GM10847 (cell line): Measurements from ENCODE around the gene UTRN.

Experiments
- POLR2A ChIP-seq: IDR thresholded peaks from 2 replicates; pipeline ENCODE4 v1.6.1; 2011; ENCODE audit not compliant: insufficient read length; ENCODE audit errors: extremely low read depth

Gene UTRN

DNA sequence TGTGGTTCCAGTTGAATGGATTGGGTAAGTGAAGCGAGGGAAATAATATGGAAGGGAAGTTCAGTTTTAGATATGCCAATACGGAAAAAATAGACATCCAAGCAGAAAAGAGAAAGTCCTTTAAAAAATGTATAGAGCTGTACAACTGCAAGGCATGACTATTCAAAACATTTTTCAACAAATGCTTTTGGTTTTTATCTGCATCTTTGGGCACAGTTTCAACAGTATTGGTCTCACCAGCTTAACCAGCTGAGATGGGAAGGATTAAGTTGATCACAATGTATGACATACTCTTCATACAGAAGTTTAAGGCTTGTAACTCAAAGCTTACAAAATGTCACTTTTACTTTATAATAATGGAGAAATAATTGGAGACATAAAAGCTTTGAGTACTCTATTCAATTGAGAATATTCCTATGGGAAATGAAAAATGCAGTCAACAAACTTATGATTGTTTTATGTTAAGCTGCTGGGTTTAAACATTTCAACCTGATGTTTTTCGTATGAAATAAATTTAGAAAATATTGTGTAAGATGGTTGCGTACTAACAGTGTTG lies 16.3 kb upstream of the UTRN start:
- no peak for TF ChIP-seq POLR2A

DNA sequence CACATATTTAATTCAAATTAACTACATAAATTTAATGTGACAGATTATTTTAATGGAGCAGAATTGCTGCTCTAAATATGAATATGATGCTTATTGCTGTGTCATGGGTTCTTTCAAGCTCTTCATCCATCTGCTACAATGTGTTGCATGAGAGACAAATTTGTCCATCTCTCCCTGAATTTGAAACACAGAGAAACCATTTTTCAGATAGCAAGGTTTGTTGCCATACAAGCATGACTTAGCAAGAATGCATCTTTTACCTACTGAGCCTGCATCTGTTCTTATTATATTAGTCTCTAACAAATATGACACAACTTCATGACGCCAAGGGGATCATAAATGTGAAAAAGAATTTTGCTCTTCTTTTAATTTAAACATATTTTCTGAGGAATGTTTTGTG lies 8.0 kb upstream of the UTRN start:
- no peak for TF ChIP-seq POLR2A

DNA sequence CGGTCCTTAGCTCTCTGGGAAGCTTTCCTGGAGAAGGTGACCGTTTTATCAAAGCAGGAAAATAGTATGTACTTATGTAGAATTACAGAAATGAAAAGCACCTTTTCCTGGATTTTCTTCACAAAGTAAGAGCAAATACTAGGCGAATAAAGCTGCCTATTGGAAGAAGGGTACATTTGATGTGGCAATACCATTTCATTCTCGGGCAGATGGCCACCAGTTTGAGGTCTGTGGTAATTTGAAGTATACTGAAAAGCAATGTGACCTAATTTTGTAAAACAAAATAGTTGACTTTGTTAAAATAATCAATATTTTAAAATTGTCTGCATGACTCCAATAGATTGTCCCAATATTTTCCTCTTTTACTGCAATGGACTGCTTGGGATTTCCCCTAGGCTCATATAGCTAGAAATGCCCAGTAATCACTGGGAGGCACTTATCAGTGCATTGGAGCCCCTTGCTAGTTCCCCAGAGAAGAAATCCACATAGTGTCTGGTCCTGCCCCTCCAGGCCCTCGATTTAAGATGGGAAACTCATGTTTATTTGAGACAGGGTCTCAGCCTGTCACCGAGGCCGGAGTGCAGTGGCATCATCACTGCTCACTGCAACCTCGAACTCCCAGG lies 7.4 kb upstream of the UTRN start:
- TF ChIP-seq POLR2A = no peak

DNA sequence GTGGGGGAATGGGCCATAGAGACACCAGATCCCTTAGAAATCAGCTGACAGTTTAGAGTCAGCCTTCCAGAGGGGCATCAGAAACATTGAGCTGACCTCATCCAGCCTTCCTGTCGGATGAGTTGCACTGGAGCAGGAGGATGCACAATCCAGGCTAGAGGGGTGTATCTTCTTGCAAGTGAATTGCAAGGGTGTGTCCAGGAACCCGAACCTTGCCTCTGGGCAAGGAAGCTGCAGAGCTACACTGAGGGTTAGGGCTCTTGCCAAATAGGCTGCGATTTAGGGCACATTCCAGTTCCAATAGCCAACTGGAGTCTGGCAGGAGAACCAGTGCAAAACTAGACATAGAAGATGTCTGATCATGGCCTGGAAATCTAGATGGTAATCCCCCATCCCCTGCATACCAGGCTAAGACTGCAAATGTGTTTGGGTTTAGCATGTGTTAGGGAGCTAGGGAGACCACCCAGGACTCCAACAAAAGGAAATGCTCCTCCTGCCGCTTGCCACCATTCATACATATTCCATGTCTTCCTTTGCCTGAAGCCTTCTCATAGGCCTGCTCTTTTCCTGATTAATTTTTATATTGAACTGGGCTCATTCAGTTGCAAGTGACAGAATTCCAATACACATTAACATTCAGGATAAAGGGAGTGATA lies 6.3 kb upstream of the UTRN start:
- no peak for TF ChIP-seq POLR2A

DNA sequence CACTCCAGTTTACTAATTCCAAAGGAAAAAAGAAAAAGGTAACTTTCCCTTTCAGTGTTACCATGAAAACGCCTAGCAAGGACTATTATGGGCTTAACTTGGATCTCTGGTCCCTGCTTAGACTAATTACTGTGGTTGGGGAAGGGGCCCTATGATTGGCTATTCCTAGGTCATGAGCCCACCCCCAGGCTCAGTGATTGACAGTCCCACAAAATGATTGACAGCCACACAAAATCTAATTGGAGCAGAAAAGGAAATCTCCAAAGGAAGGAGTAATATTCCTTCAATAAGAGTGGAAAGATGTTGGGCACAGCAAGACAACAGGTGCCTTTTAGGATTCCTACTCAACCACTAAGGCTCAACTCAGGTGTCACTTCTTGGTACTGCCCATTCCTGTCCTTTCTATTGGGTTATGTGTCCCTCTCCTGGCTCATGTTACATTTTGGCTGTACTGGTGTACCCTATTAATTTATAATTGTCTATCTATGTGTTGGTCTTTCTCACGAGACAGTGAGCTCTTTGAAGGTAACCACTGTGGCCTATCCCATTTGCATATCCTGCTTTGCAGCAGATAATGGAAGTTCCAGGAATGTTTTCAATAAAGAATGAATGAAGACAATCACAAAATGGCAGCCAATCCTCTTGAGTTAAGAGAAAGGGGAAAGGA lies 5.5 kb upstream of the UTRN start:
- no peak for TF ChIP-seq POLR2A

DNA sequence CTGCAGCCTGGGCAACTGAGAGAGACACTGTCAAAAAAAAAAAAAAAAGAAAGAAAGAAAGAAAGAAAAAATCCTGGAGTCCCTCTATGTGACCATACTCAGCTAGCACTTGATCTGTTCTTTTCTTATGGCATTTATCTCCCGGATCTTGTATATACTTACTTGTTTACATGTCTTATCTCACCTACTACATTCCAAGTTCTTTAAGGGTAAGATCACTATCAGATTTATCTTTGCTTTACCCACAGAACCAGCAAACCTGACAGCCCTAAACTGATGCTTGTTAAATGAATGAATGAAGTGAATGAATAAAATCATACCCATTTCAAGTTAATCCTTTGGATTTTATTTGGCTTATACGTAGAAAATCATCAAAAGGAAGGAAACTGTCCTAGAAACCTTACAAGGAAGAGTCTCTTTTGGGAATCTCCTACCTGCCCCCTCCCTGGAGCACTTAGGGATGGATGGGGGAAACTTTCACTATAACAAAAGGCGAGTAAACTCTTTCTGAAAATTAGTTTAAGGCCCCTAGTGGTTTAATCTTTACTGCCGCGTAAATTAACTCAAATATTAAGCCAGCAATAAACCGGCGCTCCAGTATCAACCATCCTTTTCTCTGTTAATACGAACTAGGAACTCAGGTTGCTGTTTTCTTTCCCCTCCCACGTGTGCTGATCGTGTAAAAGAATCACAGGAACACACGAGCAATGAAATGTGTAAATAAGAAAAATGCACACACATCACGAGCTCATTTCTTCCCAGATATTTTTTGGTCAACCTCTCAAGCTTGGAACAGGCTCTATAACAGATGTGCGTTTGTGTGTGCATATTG lies 1.3 kb upstream of the UTRN start:
- no peak for TF ChIP-seq POLR2A

DNA sequence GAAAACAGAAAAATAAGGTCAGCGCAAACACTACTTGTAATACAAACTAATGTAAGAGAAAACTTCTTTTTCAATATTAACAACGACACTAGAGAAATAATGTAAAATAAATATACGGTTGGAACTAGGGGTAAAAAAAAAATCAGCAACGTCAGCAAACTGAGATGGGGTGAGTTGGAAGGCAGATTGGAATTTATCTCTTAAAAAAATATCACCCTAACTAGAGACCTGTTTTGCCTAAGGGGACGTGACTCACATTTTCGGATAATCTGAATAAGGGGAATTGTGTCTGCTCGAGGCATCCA lies 705 bp upstream of the UTRN start:
- no peak for TF ChIP-seq POLR2A

DNA sequence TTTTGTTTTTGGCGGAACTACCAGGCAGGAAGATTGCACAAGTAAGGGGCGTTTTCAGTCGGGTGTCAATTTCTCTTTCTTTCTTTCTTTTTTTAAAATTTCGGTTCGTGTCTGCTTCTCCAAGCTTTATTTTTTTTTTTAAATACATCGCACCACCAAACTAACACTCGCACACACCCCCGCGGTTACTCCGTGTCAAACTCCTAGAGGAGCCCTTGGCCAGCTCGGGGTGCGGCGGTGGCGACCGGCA lies 338 bp downstream of the UTRN start:
- no peak for TF ChIP-seq POLR2A

DNA sequence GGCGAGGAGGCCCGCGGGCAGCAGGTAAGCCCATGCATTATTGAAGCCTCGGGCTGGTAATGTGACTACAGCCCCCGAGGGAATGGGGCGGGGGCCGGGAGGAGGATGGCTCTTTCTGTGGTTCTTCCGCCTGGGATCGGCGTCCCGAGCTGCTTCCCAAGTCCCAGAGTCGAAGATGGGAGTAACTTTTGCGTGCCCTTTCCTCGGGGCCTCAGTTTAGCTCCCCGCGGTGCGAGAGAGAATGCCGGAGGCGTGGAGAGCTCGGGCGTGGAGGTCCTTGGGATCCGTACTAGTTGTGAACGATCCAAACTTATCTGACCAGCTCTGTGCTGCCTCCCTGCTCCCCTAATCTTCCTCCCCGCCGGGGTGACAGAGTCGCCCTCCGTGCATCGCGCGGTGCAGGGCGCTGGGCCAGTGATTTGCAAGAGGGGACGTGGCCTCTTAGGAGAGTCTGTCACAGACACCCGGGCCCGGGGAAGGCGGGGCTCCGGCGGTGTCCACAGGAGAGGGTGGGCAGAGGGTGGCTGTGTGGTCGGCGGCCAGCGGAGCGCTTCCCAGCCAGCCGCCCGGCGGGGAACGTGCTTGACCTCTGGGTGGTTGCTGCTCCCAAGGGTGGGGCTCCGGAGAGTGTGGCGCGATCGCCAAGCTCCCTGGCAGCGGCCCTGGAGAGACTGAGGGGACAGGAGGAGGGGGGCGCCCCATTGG lies 815 bp downstream of the UTRN start:
- no peak for TF ChIP-seq POLR2A

DNA sequence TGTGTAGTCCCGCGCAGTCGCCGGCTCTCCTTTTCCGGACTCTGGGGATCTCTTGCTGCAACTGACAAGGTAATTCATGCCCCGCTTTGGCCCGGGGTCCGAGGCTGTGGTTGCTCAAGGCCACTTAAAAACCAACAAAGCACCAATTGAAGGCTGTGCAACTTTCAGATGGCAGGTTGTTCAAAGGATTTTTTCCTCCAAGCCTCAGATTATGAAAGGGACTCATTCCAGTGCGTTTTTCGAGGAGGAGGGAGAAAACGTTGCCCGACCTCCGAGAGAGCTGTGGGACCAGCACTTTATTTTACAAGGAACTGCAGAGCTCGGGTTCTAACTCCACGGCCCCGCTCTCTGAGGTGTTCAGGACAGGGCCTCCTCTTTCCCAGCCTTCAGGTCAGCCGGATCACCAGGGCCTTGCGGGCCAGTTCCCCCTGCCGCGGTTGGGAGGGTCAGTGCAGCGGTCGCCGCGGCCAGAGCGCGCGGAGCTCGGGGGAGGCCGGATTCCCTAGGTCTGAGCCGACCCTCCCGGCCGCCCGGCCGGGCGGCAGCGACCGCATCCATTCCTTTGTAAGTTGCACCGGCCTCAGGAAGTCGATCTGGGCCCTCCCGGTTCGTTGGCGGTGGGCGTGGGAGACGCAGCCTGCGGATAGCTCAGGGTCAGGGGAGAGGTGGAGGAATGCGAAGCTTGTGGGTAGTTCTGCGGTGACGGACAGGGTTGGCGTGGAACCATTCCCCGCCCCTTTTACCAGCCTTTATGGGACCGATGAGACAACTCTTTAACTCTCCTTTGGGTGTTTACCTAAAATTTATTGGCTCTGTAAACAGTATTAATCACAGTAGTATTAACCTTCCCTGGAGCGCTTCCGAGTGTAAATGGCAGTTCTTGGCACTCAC lies 1.6 kb downstream of the UTRN start:
- TF ChIP-seq POLR2A = no peak

DNA sequence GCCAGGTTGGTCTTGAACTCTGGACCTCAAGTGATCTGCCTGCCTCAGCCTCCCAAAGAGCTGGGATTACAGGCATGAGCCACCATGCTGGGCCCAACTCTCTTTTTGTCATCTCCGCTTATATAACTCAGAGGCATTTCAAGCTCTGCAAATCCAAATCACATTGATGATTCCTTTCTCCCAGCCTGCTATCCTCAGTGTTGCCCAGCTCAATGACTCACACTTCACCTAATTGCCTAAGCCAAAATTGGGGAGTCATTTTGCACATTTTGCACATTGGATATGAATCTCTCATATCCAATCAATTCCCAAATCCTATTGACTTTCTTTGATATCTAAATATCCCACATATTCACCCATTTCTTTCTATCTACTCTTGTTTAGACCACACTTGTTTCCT lies 3.9 kb downstream of the UTRN start:
- TF ChIP-seq POLR2A = no peak

DNA sequence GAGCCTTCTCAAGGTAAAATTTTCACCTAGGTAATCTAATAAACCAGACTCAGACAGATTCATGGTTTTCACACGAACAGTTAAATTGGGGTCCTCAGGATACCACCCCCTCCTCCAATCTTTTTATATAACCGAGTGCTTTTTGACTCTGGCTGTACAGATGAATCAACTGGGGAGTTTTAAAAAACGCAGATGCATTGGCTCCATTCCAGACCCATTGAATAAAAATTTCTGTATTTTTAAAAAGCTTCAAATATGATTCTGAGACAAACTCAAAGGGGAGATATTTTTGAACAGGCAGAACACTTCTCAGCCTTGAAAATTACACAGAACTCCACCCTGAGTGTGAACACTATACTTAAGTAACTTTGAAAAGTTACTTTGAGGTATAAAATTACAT lies 7.2 kb downstream of the UTRN start:
- no peak for TF ChIP-seq POLR2A

DNA sequence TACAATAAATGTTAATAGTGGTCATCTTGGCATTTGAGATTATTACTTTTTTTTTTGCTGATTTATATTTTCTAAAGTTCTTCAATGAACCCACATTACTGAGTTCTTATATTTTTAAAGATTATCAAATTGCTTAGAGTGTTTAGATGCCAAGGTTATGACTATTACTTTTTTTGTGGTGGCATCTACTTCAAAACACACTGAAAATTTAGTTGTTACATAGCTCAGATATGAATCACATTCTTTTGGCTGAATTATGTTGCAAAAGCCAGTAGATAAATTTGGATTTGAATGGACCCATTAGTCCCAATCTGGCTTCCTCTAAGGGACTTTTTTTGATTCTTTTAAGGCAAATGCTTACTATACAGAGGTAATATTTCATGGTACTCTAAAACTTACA lies 8.9 kb downstream of the UTRN start:
- no peak for TF ChIP-seq POLR2A

DNA sequence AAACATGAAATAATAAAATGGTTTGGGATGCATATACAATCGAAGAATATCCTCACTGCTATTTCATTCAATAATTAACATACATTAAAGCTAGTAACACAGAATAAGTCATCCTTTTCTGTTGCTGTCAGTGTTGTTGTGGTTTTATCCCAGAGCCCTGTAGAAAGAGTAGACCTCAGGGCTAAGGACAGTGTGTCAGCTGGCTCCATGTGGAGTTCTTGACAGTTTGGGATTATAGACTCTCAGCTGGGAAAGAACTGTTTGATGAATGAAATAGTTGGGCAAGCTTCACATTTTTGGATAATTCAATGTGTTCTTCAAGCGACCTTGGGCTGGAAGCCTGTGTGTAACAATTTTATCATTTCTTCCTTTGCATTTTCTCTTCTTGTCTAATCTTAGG lies 10.1 kb downstream of the UTRN start:
- TF ChIP-seq POLR2A = no peak
